IPS-18a (cell line): ENCODE results near the gene CHI3L1.

Experiments used
- H3K27ac ChIP-seq: one replicate; pipeline ENCODE4 v1.5.1; 2013; ENCODE audit warnings: low read length
- H3K27me3 ChIP-seq: one replicate; pipeline ENCODE4 v1.6.1; 2013; ENCODE audit warnings: mild to moderate bottlenecking, low read length; ENCODE audit not compliant: control insufficient read depth, insufficient read depth
- H3K36me3 ChIP-seq: one replicate; pipeline ENCODE4 v1.6.1; 2013; ENCODE audit warnings: low read depth, low read length; ENCODE audit not compliant: control insufficient read depth
- H3K4me1 ChIP-seq: one replicate; pipeline ENCODE4 v1.6.1; 2013; ENCODE audit warnings: low read depth, low read length; ENCODE audit not compliant: control insufficient read depth
- H3K4me3 ChIP-seq: one replicate; pipeline ENCODE4 v1.5.1; 2013; ENCODE audit warnings: low read length
- H3K9ac ChIP-seq: one replicate; pipeline ENCODE4 v1.6.1; 2013; ENCODE audit warnings: mild to moderate bottlenecking, low read length, moderate library complexity
- H3K9me3 ChIP-seq: one replicate; pipeline ENCODE4 v1.6.1; 2013; ENCODE audit warnings: low read depth, low read length; ENCODE audit not compliant: control insufficient read depth

CHI3L1 gene

DNA sequence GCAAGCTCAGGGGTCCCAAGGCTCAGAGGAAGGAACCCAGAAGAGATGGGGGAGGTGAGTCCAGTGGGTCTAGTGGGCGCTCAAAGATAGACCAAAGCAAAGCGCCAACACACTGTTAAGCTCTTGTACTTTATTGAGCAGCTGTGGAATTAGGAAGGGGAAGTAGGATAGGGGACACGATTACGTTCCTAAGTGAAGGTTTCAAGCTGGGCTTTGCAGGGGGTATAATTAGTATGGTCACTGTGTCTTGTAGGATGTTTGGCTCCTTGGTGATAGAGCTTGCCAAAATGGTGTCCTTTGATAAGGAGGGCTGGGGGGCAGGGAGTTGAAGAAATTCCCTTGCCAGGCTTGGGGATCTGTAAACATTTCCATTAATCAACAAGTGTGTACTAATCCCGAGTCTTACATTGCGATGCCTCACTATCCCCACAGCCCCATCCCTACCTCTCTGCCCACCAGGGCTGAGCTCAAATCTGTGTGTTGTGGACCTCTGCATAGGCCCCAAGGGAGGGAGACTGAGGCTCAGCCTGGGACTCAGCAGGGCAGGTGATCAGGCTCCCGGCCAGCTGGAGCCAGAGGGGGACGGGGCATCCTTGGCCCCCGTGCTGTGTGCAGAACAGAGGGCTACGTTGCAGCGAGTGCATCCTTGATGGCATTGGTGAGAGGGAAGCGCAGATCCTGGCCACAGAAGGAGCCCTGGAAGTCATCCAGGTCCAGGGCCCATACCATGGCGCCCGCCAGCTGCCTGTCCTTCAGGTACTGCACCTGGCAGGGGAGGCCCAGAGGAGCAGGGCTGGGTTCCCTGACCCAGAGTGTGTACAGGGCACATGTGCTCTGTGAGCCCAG is 7.5 kb downstream of the CHI3L1 start:
- no peak overlapping the region for H3K4me3 ChIP-seq
- peaks cover 18% of the 10 kb centered on the region for H3K4me1 ChIP-seq
- H3K9ac ChIP-seq = no peak overlapping the region
- no peaks in the 10 kb centered on the region for H3K9me3 ChIP-seq
- H3K27me3 ChIP-seq = no peaks in the 10 kb centered on the region
- H3K36me3 ChIP-seq = no peaks in the 10 kb centered on the region
- no peak overlapping the region for H3K27ac ChIP-seq

DNA sequence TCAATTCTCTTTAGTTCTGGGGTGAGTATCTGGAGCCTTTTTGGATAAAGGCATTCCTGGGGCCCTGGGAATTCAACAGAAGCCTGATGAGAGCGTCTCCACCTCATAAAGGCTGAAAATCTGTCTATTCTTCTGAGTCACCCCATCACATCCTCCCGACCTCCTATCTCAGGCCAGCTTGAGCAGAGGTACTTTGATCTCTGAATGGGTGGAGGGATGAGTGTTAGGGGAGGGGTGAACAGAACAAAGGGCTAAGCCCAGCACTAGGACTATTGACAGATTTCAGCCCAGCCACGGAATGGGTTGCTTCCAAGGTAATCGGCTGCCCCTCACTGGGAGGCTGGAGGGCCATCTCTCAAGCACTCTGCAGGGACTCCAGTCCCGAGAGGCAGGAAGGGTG is 8.4 kb downstream of the CHI3L1 start:
- H3K4me3 ChIP-seq = no peak overlapping the region
- no peaks in the 10 kb centered on the region for H3K9me3 ChIP-seq
- H3K27me3 ChIP-seq = no peaks in the 10 kb centered on the region
- H3K4me1 ChIP-seq = peaks cover 18% of the 10 kb centered on the region
- no peaks in the 10 kb centered on the region for H3K36me3 ChIP-seq
- H3K9ac ChIP-seq = no peak overlapping the region
- no peak overlapping the region for H3K27ac ChIP-seq

DNA sequence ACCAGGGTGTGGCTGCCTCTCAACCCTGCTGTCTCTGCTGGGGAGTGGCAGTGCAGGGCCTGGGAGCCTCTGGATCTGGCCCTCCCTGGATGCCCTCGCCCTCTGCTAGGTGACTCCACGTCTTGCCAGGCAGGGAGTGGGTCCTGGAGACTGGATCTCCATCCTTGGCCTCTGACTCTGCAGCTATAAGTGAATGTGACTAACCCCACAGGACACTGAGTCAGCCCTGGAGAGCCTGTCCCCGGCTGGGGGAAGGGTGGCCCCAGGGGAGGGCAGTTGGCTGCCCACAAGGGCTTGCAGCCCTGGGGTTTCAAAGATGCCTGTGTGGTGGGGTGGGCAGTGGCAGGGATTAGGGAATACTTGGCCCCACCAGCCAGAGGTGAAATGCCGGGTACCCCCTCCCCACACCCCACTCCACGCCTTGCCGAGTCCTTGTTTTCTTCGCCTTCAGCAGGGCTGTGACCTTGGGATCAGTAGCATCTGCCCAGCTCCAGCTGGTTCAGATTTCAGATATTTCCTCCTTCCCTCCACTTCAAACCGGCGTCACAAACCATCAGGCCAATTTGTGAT is 8.9 kb downstream of the CHI3L1 start:
- Histone ChIP-seq H3K27me3 (no peaks in the 10 kb centered on the region), H3K4me3 (no peak overlapping the region), H3K27ac (no peak overlapping the region), H3K4me1 (peaks cover 18% of the 10 kb centered on the region), H3K9ac (no peak overlapping the region), H3K9me3 (no peaks in the 10 kb centered on the region), H3K36me3 (no peaks in the 10 kb centered on the region)

DNA sequence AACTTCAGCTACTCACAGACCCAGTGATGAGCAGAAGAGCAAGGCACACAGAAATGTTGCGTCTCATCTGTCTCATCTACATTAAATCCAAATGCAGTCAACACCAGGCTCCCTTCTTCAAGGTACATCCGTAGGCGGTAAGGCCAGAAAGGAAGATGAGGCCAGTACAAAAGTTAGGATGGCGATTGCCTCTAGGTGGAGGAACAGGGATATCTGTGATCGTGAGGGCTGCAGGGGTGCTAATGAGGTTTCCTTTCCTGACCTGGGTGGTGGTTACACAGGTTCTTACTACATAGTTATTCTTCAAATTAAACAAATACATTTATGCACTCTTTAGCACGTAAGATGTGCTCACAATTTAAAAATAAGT is 9.5 kb downstream of the CHI3L1 start:
- no peak overlapping the region for H3K4me3 ChIP-seq
- no peak overlapping the region for H3K27ac ChIP-seq
- H3K4me1 ChIP-seq = peaks cover 18% of the 10 kb centered on the region
- no peak overlapping the region for H3K9ac ChIP-seq
- no peaks in the 10 kb centered on the region for H3K27me3 ChIP-seq
- H3K36me3 ChIP-seq = no peaks in the 10 kb centered on the region
- no peaks in the 10 kb centered on the region for H3K9me3 ChIP-seq

DNA sequence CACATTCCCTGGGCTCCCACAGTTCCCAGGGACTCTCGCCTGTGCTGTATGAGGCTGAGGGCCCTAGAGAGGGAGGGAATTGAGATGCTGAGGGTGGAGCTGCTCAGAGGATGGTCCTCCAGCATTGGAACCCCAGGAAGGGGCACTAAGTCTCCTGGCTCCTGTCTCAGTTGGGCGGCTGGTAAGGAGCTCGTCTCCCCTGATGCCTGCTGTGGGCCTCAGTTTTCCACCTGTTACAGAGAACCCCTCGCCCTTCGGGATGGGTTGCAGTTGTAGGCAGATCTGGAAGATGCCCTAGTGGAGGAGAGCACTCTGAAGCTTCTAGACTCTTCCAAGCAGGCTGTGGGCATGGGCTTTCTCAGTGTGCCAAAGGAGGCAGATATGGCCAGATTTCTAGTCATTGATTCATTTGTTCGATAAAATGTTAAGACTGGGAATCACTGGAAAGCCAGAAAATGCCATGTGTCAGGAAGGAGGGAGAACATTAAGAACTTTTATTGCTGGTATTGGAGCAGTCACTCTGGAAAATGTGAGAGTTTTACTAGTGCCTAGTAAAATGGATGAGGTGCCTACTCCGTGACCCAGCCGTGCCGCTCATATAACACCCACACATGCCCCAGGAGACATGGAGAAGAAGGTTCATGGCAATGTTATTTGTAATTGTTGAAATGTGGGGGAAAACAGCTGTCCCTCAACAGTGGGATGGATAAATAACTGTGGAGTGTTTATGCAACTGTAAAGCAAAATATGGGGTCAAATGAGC is 10.1 kb downstream of the CHI3L1 start:
- Histone ChIP-seq H3K27me3 (no peaks in the 10 kb centered on the region), H3K27ac (no peak overlapping the region), H3K4me1 (peaks cover 18% of the 10 kb centered on the region), H3K9ac (no peak overlapping the region), H3K4me3 (no peak overlapping the region), H3K9me3 (no peaks in the 10 kb centered on the region), H3K36me3 (no peaks in the 10 kb centered on the region)

DNA sequence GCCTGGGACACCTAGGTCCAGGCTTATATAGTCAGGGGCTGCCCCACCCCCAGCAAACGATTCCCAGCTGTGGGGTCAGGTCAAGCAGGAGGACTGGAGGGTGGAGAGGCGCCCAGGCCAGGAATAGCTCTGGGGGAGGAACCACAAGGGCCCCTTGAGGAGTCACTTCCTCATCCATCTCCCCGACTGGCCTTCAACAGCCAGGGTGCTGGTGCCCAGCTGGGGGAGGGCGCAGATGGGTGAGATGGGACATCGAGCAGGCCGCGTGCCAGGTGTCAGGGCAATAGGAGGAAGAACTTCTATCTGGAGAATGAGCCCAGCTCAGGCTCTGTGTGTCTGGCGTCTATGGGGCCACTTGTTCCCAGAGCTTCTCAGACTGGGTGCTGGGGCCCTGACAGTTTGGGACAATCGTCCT is 10.7 kb downstream of the CHI3L1 start:
- no peak overlapping the region for H3K27ac ChIP-seq
- H3K4me3 ChIP-seq = no peak overlapping the region
- H3K27me3 ChIP-seq = no peaks in the 10 kb centered on the region
- no peak overlapping the region for H3K9ac ChIP-seq
- H3K9me3 ChIP-seq = no peaks in the 10 kb centered on the region
- H3K36me3 ChIP-seq = no peaks in the 10 kb centered on the region
- peaks cover 18% of the 10 kb centered on the region for H3K4me1 ChIP-seq

DNA sequence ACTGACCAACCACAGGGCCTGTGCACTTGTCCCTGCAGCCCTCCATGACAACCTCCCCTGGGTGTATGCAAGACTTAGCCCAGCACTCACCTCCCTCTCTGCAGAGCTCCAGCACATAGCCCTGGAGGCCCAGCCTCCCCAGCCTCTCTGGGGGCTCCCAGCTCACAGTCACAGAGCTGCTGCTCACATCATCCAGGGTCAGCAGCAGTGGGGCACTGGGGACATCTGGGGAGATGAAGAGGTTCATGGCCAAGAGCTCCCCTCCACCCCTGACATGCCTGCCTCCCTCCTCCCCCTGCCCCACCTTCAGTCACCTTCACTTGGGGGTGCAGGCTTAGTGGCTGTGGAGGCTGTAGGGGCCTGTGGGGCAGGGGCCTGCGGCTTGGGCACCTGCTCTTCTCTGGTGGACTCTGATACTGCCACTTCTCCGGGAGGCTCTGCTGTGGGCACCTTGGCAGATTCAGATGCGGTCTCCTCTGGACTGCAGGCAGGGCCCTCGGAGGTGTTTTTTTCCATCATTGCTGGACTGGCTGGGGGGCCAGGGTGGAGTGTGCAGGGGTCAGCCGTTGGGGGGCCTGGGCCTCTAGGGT is 11.2 kb downstream of the CHI3L1 start, which contains the start of gene MYBPH:
MYBPH (minus strand) TSS at position 590 of the 590 bp plus-strand sequence; CDS start at position 519, 71 bp downstream.
- H3K27ac ChIP-seq = no peak within 1 kb of the TSS

DNA sequence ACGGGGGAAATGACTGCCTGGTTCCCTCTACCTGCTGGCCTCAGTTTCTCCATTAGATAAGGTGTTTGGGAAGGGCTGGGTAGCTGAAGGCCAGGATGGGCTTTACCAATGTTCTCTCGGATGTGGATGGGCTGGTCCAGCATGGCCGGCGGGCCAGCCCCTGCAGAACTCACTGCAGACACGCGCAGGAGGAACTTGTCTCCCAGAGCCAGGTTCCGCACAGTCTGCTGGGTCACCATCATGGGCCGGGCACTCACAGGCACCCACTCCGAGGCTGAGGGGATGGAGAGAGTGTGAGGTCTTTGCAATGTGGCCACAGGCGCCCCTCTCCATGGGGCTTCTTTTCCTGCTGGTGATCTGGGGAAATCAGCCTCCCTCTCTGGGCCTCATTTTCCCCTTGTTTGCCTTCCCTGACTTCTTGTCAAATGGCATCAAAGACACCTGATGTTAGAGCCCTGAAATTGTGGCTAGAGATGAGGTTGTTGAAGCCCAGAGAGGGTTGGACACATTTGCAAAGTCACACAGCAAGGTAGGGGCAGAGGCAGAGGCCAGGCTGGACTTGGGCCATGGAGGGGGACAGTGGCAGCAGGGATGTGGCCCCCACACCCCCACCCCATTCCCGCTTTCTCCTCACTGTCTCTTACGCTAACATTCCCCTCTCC is 12.0 kb downstream of the CHI3L1 start:
- Histone ChIP-seq H3K9me3 (no peaks in the 10 kb centered on the region), H3K36me3 (no peaks in the 10 kb centered on the region), H3K4me1 (peaks cover 18% of the 10 kb centered on the region), H3K27ac (no peak overlapping the region), H3K9ac (no peak overlapping the region), H3K27me3 (no peaks in the 10 kb centered on the region), H3K4me3 (no peak overlapping the region)

More for the DNA sequence above, 11.2 kb downstream of the CHI3L1 start, which contains the start of gene MYBPH:
- Histone ChIP-seq H3K9ac (no peak within 1 kb of the TSS), H3K4me1 (peaks cover 18% of the 10 kb centered on the region), H3K36me3 (no peaks in the 10 kb centered on the region), H3K27me3 (no peaks in the 10 kb centered on the region), H3K4me3 (no peak within 1 kb of the TSS), H3K9me3 (no peaks in the 10 kb centered on the region)

DNA sequence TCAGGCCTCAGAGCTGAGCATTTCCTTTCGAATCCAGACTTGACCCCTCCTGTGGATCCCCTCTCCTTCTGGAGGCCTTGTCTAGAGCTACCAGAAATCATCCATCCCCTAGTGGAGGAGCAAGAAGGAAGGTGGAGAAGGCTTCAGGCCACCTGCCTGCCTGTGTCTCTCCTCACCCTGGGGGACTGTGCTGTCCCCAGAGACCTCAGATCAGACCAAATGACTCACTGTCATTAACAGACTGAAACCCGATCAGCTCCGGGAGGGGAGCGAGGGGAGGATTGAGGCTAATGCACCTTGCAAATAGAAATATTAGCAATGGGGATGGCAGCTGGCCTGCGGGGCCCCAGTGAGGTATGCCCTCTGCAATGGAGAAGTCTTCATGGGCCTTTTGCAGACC is 12.9 kb downstream of the CHI3L1 start:
- Histone ChIP-seq H3K27me3 (no peaks in the 10 kb centered on the region), H3K9ac (no peak overlapping the region), H3K27ac (no peak overlapping the region), H3K9me3 (no peaks in the 10 kb centered on the region), H3K36me3 (no peaks in the 10 kb centered on the region), H3K4me1 (peaks cover 16% of the 10 kb centered on the region), H3K4me3 (no peak overlapping the region)

DNA sequence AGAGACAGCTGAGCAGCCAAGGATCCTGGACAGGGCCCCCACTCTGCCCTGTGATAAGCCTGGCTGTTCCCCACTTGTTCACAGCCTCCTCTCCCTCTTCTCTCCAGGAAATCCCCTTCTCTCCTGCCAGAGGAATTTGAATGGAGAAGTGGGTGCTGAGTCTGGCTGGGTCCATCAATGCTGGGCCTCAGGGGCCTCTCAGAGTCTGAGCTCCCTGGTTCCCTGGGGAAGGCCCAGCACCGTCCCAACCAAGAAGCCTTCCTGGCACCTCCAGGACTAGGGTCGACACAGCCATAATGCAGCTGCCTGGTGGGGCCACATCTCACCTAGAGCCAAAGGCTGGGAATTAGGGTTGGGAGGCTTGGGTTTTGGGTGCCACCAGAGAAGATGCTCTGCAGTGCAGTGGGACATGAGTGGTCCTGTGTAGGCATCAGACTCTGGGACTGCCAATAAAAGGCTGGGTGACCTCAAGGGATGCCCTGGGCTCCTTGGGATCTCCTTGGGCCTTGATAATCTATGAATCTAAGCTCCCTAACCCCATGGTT is 13.4 kb downstream of the CHI3L1 start:
- Histone ChIP-seq H3K36me3 (no peaks in the 10 kb centered on the region), H3K4me3 (no peak overlapping the region), H3K27ac (no peak overlapping the region), H3K27me3 (no peaks in the 10 kb centered on the region), H3K4me1 (peaks cover 12% of the 10 kb centered on the region), H3K9ac (no peak overlapping the region), H3K9me3 (no peaks in the 10 kb centered on the region)
